ENCODE measurements around the gene ZNF3.

ZNF3 gene

GRCh38 chr7:100105534-100105933, 24.0 kb upstream of the ZNF3 start:
- no peaks in the 10 kb centered on the region for H3K27me3 ChIP-seq (ENCODE audit: control insufficient read depth, insufficient read depth, low read length)
- no peaks in the 10 kb centered on the region for H3K4me1 ChIP-seq (ENCODE audit: control insufficient read depth, insufficient read depth, low read length)
- peaks cover 28% of the 10 kb centered on the region for H3K36me3 ChIP-seq (ENCODE audit: control insufficient read depth, insufficient read depth, low read length)
- H3K27ac ChIP-seq (ENCODE audit: low read depth, low read length), result no peak overlapping the region
- no peak overlapping the region for H3K4me3 ChIP-seq (ENCODE audit: low read length)
- no peak overlapping the region for H3K9ac ChIP-seq (ENCODE audit: low read length)

- Histone ChIP-seq H3K4me3 (ENCODE audit: low read length) (no peak overlapping the region), H3K27ac (ENCODE audit: low read depth, low read length) (no peak overlapping the region), H3K27me3 (ENCODE audit: control insufficient read depth, insufficient read depth, low read length) (no peaks in the 10 kb centered on the region), H3K4me1 (ENCODE audit: control insufficient read depth, insufficient read depth, low read length) (peaks cover 7% of the 10 kb centered on the region), H3K36me3 (ENCODE audit: control insufficient read depth, insufficient read depth, low read length) (peaks cover 35% of the 10 kb centered on the region), H3K9ac (ENCODE audit: low read length) (no peak overlapping the region)
Observed at GRCh38 chr7:100102950-100103840, 21.7 kb upstream of the ZNF3 start.

- Histone ChIP-seq H3K4me1 (ENCODE audit: control insufficient read depth, insufficient read depth, low read length) (peaks cover 7% of the 10 kb centered on the region), H3K27ac (ENCODE audit: low read depth, low read length) (peak within 1 kb of the TSS; percentile 88), H3K27me3 (ENCODE audit: control insufficient read depth, insufficient read depth, low read length) (no peaks in the 10 kb centered on the region), H3K9ac (ENCODE audit: low read length) (peak within 1 kb of the TSS; percentile 64), H3K36me3 (ENCODE audit: control insufficient read depth, insufficient read depth, low read length) (peaks cover 35% of the 10 kb centered on the region), H3K4me3 (ENCODE audit: low read length) (peak within 1 kb of the TSS; percentile 91)
Observed at GRCh38 chr7:100101016-100101862, 19.7 kb upstream of the ZNF3 start, which contains the start of the genes AP4M1 and MCM7. Gene AP4M1 (plus strand): TSS chr7:100101643. CDS start chr7:100101715, 72 bp downstream. Gene MCM7 (minus strand): TSS chr7:100101397. CDS start chr7:100101294, 103 bp downstream.

DNA sequence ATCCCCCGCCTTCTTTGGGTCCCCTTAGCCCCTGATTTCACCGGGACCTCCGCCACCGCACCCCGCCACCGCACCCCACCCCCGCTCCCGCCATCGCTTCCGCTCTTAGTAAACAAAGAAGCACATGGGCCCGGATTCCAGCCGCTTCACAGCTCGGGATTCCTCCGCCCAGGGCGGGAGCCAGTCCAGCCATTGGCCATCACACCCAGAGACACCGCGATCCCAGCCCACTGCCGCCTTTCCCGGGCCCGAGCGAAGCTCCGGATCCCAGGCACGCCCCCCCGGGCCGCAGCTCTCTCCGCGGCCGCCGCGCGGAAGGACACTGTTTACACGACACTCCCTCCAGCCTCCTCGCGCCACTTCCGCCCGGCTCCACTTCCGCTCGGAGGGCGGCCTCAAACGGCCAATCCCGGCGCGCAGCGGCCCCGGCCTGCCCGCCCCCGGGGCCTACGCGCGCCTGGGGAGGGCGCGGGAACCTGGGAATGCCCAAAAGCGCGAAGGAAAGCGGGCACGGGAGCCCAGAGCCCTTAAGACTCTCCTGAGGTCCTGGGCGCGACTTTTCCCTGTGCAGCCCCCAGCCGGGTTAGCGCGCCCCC, 19.0 kb upstream of the ZNF3 start:
- peak overlapping the region; percentile 71 for H3K27ac ChIP-seq (ENCODE audit: low read depth, low read length)
- peaks cover 36% of the 10 kb centered on the region for H3K36me3 ChIP-seq (ENCODE audit: control insufficient read depth, insufficient read depth, low read length)
- H3K4me3 ChIP-seq (ENCODE audit: low read length), result peak overlapping the region; percentile 91
- peaks cover 7% of the 10 kb centered on the region for H3K4me1 ChIP-seq (ENCODE audit: control insufficient read depth, insufficient read depth, low read length)
- H3K27me3 ChIP-seq (ENCODE audit: control insufficient read depth, insufficient read depth, low read length), result no peaks in the 10 kb centered on the region
- peak overlapping the region; percentile 64 for H3K9ac ChIP-seq (ENCODE audit: low read length)

GRCh38 chr7:100099452-100099851, 17.9 kb upstream of the ZNF3 start:
- no peak overlapping the region for H3K9ac ChIP-seq (ENCODE audit: low read length)
- H3K27me3 ChIP-seq (ENCODE audit: control insufficient read depth, insufficient read depth, low read length), result no peaks in the 10 kb centered on the region
- H3K27ac ChIP-seq (ENCODE audit: low read depth, low read length), result no peak overlapping the region
- H3K36me3 ChIP-seq (ENCODE audit: control insufficient read depth, insufficient read depth, low read length), result peaks cover 41% of the 10 kb centered on the region
- H3K4me3 ChIP-seq (ENCODE audit: low read length), result peak overlapping the region; percentile 81
- H3K4me1 ChIP-seq (ENCODE audit: control insufficient read depth, insufficient read depth, low read length), result peaks cover 7% of the 10 kb centered on the region

GRCh38 chr7:100098913-100099312, 17.4 kb upstream of the ZNF3 start:
- no peak overlapping the region for H3K4me3 ChIP-seq (ENCODE audit: low read length)
- no peak overlapping the region for H3K27ac ChIP-seq (ENCODE audit: low read depth, low read length)
- H3K36me3 ChIP-seq (ENCODE audit: control insufficient read depth, insufficient read depth, low read length), result peaks cover 45% of the 10 kb centered on the region
- H3K4me1 ChIP-seq (ENCODE audit: control insufficient read depth, insufficient read depth, low read length), result peaks cover 7% of the 10 kb centered on the region
- no peaks in the 10 kb centered on the region for H3K27me3 ChIP-seq (ENCODE audit: control insufficient read depth, insufficient read depth, low read length)
- no peak overlapping the region for H3K9ac ChIP-seq (ENCODE audit: low read length)

DNA sequence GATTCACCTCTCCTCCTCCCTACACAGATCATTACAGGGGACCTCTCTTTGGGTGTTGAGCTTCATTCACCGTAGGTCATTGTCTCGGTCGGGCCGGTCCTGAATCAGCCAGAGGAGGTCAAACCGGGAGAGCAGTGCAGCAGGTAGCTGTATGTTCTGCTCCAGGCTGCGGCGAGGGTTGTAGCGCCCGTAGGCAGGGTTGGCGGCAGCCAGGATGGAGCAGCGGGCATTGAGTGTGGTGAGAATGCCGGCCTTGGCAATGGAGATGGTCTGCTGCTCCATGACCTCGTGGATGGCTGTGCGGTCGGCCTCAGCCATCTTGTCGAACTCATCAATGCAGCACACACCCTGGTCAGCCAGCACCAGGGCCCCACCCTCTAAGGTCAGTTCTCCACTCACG, 14.2 kb upstream of the ZNF3 start:
- Histone ChIP-seq H3K4me1 (ENCODE audit: control insufficient read depth, insufficient read depth, low read length) (peaks cover 7% of the 10 kb centered on the region), H3K27ac (ENCODE audit: low read depth, low read length) (no peak overlapping the region), H3K9ac (ENCODE audit: low read length) (no peak overlapping the region), H3K36me3 (ENCODE audit: control insufficient read depth, insufficient read depth, low read length) (peaks cover 66% of the 10 kb centered on the region), H3K27me3 (ENCODE audit: control insufficient read depth, insufficient read depth, low read length) (no peaks in the 10 kb centered on the region), H3K4me3 (ENCODE audit: low read length) (no peak overlapping the region)

DNA sequence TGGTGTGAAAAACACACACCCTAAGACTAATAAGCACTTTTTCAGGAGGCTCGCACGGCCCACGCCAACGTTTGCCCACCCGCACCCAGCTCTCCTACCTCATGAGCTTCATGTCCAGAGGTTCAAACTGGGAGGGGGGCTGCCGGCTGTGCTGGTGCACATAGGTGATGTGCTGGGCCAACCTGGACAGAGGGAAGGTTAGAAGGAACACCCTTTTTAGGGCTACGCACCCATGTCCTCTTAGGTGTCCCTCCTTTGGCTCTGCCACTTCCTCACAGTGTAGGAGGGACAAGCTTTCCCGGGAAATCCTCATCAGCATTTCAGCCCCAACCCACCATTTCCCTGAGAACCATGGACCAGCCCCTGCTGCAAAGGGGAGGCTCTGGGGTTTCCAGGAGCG, 13.8 kb upstream of the ZNF3 start:
- Histone ChIP-seq H3K27me3 (ENCODE audit: control insufficient read depth, insufficient read depth, low read length) (no peaks in the 10 kb centered on the region), H3K4me3 (ENCODE audit: low read length) (no peak overlapping the region), H3K36me3 (ENCODE audit: control insufficient read depth, insufficient read depth, low read length) (peaks cover 70% of the 10 kb centered on the region), H3K27ac (ENCODE audit: low read depth, low read length) (no peak overlapping the region), H3K4me1 (ENCODE audit: control insufficient read depth, insufficient read depth, low read length) (peaks cover 7% of the 10 kb centered on the region), H3K9ac (ENCODE audit: low read length) (no peak overlapping the region)

- Histone ChIP-seq H3K36me3 (ENCODE audit: control insufficient read depth, insufficient read depth, low read length) (peaks cover 69% of the 10 kb centered on the region), H3K4me1 (ENCODE audit: control insufficient read depth, insufficient read depth, low read length) (peaks cover 7% of the 10 kb centered on the region), H3K9ac (ENCODE audit: low read length) (no peak overlapping the region), H3K27ac (ENCODE audit: low read depth, low read length) (no peak overlapping the region), H3K27me3 (ENCODE audit: control insufficient read depth, insufficient read depth, low read length) (no peaks in the 10 kb centered on the region), H3K4me3 (ENCODE audit: low read length) (no peak overlapping the region)
Observed at GRCh38 chr7:100093925-100094486, 12.5 kb upstream of the ZNF3 start.

GRCh38 chr7:100093498-100093897, 12.0 kb upstream of the ZNF3 start:
- Histone ChIP-seq H3K27ac (ENCODE audit: low read depth, low read length) (no peak overlapping the region), H3K9ac (ENCODE audit: low read length) (no peak overlapping the region), H3K4me3 (ENCODE audit: low read length) (no peak overlapping the region), H3K27me3 (ENCODE audit: control insufficient read depth, insufficient read depth, low read length) (no peaks in the 10 kb centered on the region), H3K36me3 (ENCODE audit: control insufficient read depth, insufficient read depth, low read length) (peaks cover 65% of the 10 kb centered on the region), H3K4me1 (ENCODE audit: control insufficient read depth, insufficient read depth, low read length) (peaks cover 7% of the 10 kb centered on the region)

- Histone ChIP-seq H3K9ac (ENCODE audit: low read length) (no peak overlapping the region), H3K27ac (ENCODE audit: low read depth, low read length) (no peak overlapping the region), H3K4me1 (ENCODE audit: control insufficient read depth, insufficient read depth, low read length) (peaks cover 8% of the 10 kb centered on the region), H3K4me3 (ENCODE audit: low read length) (no peak overlapping the region), H3K27me3 (ENCODE audit: control insufficient read depth, insufficient read depth, low read length) (no peaks in the 10 kb centered on the region), H3K36me3 (ENCODE audit: control insufficient read depth, insufficient read depth, low read length) (peaks cover 61% of the 10 kb centered on the region)
Observed at GRCh38 chr7:100093054-100093453, 11.5 kb upstream of the ZNF3 start.

Measured in rectal smooth muscle tissue (tissue), 1 donor.